HG03064 (cell line): Measurements from ENCODE around the gene KRTAP10-12.
"Not testable (repeated sequence)": the region's sequence is repeated elsewhere in the genome, so short reads cannot be mapped to it uniquely, and the experiment has no call there.

Experiments used
- ATAC-seq: cut with Tn5 transposase; IDR thresholded peaks from one replicate; pipeline ENCODE4 v1.9.1; 2021; ENCODE audit warnings: low read depth; ENCODE audit not compliant: unreplicated experiment

KRTAP10-12 gene

DNA sequence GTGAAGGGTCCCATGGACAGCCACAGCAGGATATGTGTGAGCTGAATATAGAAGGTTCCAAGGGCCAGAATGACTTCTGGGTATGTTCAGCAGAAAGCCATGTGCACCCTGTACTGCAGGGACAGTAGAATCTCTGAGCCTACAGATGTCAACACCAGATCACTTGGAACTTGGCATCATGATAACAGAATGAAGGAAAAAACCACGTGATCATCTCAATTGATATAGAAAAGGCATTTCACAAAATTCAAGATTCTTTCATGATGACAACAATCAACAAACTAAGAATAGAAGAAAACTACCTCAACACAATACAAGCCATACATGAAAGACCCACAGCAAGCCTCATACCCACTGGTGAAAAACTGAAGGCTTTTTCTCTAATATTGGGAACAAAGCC, 29.4 kb upstream of the KRTAP10-12 start:
- no peak for ATAC-seq

DNA sequence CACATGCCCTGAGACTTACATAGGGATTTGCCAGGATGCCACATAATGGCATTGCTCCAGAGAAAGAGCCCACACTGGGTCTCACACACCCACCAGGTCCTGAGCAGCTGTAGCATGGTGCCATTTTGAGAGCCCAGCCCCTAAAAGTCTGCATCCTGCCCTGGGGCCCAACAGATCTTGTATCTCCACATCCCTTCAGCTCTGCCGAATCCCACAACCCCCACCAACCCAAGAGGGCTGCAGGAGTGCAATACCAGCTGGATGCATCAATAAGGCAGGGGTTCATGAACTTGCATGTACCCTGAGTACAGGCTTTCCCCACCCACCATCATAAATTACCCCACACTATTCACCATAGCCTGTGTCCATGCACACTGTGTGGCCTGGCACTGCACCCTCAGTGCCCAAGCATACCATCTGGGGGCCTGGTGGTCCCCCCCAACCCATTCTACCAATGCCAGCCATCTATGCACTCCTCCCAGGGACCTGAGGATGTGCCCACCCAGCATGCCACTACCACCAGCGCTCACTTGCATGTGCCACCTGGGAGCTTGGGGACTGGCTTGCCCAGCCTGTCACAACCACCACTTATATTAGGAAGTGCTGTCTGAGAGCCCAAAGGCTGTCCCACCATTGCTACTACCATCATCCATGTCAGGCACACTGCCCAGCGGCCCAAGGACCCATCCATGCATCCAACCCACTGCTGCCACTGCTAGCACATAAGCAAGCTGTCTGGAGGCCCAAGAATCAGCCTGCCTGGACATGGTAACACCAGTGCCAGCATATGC, 26.1 kb upstream of the KRTAP10-12 start:
- no peak for ATAC-seq

DNA sequence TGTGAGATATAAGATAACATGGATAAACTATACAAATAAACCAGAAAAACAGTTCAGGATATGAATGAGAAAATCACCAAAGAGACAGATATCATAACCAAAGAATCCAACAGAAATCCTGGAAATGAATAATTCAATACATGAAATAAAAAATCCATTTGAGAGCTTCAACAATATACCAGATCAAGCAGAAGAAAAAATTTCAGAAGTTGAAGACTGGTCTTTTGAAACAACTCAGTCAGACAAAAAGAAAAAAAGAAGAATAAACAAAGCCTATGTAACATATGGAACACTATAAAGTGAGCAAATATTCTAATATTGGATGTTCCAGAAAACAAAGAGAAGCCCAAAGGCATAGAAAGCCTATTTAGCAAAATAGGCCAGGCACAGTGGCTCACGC, 25.1 kb upstream of the KRTAP10-12 start:
- ATAC-seq: no peak

DNA sequence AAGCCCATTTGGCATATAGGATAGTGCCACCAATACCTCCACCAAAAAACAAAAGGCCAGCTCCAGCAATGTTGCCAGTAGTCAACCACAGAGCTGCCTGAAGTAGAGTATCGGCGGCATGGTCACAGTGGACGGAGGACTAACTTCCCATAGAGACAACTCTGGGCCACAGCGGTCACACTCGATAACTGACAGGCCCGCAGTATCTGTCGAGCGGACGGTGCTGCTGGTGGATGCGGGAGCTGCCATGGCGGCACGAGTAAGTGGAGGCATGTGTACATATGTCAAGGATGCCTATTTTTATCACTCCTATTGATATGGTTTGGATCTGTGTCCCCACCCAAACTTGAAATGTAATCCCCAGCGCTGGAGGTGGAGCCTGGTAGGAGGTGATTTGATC, 19.1 kb upstream of the KRTAP10-12 start:
- ATAC-seq: no peak

DNA sequence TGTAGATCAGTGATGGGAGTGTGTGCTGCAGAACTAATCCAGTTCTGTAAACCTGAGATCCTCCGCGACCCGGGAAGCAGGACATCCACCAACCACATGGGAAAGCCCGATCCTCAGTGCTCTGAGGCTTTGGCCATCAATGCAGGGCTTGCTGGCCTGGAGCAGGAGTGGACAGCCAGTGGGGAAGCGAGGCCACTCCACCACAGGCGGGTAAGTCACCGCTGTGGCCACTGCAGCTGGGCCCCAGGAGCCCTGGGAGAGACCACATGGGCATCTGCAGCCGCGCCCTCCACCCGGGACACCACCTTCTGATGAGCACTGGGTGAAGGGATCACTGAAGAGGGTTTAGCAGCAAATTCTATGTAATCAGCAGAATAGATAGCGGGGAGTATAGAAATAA, 15.8 kb upstream of the KRTAP10-12 start:
- no peak for ATAC-seq

DNA sequence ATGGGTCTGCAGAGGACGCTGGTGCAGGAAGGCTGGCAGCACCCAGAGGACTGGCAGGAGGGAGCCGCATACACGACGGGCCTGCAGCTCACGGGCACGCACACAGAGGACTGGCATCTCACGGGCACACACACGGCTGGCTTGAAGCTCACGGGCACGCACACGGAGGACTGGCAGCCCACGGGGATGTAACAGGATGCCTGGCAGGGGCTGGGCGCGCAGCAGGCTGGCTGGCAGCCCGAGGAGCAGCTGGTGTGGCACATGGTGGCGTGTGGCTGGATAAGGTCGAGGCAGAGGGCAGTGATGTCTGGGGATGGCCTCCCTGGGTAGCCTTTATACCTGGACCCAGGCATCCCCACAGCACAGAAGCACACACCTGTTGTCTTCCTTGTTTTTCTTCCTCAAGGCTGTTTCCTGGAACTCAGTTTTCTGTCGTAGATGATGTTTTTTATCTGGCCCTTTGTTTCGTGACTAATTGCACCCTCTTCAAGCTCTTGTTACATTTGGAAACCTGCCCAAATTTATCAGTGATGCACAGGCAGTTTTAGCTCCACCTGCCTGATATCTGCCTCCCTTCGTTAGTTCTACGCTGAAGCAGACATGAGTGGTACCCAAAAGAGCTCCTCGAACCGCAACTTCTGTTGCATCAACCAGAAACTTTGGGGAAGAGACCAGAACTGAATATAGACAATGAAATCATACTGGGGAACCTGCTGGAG, 15.0 kb upstream of the KRTAP10-12 start, which contains the start of gene KRTAP12-1:
TSS of gene KRTAP12-1 (minus strand) at position 303 of the 719 bp plus-strand sequence. CDS start at position 263, 40 bp downstream.
- no peak for ATAC-seq

DNA sequence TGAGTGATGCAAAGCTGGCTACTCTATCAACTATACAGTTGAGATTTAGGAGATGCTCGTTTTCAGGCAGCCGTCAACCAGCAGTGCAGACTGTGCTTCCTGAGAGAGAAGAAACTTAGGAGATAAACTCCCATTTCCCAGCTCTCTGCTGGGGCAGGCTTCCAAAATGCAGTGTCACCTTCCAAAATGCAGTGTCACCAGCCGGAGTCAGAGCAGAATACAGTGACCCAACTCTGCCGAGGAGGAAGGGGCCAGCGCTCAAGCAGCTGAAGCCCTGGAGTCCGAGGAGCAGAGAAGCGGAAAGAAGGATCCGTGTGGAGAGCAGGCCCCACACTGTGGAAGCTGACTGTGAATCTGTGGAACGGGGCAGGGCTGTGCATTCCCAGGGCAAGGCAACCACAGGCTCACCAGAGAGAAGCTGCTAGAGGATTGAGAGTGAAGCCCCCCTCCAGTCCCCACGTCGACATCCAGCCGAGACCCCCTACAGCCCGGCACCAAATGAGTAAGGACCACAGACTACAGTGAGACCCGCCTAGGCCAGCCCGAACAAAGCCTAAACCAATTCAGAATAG, 14.3 kb upstream of the KRTAP10-12 start:
- no peak for ATAC-seq

DNA sequence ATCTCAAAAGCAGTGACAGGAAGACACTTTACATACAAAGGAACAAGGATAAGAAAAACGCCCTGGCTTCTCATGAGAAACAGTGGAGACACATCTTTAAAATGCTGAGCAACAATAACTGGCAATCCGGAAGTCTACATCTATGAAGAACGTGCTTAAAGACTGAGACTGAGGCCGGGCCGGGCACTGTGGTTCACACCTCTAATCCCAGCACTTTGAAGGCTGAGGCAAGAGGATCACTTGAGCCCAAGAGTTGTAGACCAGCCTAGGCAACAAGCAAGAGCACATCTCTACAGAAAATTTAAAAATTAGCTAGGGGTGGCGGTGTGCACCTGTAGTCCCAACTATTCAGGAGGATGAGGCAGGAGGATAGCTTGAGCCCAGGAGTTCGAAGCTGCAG, 12.9 kb upstream of the KRTAP10-12 start:
- no peak for ATAC-seq

DNA sequence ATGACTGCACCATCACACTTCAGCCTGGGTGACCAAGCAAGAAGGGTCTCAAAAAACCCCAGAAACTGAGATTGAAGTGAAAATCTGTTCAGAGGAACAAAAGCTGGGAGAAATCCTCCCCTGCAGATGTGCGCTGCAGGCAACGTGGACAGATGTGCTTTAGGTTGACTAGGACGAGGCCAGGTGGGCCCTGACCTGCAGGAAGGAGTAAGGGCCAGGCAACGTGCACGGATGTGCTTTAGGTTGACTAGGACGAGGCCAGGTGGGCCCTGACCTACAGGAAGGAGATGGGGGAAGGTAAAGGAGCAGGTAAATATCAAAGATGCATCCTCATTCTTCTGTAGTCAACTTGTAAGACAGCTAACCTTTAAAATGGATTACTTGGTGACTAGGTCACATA, 12.5 kb upstream of the KRTAP10-12 start:
- no peak for ATAC-seq

DNA sequence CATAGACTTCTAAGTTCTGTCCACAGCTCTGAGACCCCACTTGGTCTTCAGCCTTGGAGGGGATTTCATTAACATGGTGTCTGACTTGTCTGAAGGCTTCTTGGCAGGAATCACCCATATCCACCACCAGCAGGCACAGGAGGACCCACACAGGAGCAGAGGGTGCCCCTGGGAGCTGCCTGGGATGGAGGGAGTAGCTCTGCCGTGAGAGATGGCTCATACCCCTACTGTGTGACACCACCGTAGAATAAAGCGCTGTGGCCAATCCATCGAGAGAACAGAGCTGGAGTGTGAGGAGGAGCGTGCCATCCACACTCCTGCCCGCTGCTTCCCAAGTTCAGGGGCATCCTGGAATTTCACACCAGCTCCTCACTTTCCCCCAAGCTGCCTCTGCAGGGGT, 11.9 kb upstream of the KRTAP10-12 start:
- ATAC-seq: not testable (repeated sequence)

DNA sequence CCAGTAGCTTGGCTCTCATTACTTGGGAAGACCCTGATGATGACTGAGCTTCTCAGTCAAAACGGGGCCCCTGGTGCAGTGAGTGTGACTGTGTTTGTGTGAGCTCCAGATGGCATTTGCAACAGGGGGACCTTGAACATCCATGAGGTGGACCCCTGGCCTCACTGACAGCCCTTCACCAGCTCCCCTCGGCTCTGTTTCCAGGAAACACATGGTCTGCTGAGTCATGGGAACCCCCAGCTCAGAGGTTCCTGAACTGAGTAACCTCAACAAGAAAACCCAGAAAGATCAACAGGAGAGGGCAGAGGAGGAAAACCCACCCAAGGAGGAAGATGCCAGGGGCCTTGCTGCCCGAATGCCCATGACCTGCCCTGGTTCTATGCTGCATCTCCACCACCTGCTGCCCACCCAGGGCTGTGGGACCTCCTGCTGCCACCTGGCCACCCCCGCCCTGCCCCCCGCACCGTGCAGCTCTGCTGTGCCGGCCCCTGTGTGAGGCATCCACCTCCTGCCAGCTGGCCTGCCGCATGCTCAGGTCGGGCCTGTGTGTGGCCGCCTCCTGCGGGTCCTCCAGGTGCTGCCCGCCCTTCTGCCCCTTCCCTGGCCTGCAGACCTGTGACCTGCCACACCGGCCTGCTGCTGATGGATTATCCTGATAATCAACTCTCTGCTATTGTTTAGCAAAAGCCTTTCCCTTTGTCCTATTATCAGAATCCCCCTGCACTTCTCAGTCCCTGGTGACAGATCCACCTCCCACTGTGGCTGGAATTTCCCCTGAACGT, 10.8 kb upstream of the KRTAP10-12 start:
- ATAC-seq: no peak

DNA sequence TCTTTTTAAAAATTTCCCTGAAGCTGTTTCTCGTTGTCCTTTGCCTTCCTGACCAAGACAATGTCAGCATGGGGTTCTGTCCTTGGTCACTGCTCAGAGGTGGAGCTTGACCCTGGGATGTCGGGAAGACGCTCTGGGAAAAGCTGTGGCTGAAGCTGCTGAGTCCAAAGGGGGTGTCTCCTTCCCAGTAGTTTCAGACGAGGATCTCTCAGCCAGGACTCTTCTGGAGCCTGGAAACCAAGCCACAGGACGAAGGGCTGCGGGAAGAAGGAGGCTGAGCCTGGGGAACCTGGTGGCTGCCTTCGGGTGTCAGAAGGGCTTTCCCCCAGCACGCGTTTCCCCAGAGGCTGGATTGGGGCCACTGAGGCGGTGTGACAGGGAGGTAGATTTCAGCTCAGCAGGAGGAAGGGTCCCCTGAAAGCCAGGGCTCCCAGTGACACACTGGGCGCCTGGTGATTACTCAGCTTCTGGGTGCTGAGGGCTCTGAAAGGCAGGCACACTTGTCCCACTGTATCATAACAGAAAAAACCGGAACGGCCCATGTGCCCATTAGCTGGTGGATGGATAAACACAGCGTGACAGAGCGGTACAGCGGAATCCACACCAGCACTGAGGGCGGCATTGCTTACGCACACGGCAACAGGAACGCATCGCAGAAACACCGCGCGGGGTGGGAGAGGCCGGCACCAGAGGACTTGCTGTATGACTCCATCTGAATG, 10.0 kb upstream of the KRTAP10-12 start:
- no peak for ATAC-seq

DNA sequence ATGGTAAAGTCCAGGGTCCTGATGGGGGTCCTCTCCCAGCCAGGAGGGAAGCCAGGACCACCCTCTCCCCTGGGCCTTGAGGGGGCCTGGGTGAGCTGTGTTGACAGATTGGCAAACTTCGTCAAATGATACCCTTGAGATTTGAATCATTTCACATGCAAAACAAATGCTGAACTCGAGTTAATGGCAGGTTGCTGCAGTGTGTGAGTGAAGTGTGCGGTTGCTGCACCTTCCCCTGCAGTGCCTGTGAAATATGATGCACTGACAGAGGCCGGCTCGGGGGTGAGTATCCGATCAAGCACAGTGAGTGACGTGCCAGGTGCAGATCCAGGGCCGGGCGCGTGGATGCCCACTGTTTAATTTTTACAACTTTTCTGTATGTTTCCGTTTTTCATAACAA, 9.3 kb upstream of the KRTAP10-12 start:
- ATAC-seq: no peak

DNA sequence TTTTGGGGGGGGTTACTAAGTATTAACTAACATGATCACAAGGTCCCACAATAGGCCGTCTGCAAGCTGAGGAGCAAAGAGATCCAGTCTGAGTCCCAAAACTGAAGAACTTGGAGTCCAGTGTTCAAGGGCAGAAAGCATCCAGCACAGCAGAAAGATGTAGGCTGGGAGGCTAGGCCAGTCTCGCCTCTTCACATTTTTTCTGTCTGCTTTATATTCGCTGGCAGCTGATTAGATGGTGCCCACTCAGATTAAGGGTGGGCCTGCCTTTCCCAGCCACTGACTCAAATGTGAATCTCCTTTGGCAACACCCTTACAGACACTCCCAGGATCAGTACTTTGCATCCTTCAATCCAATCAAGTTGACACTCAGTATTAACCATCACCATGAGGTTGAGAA, 7.2 kb upstream of the KRTAP10-12 start:
- not testable (repeated sequence) for ATAC-seq

DNA sequence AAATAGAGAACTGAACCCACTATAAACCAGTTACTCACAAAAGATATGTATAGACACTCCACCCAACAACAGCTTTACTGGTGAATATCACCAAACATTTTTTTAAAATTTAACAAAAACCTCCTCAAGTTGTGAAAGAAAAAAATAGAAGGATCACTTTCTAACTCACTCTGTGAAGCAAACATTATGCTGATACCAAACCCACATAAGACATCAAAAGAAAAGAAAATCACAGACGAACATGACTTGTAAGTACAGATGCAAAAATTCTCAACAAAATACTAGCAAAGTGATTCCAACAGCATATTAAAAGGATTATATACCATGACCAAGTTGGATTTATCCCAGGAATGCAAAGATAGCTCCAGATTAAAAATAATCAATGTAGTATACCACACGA, 5.3 kb upstream of the KRTAP10-12 start:
- no peak for ATAC-seq

DNA sequence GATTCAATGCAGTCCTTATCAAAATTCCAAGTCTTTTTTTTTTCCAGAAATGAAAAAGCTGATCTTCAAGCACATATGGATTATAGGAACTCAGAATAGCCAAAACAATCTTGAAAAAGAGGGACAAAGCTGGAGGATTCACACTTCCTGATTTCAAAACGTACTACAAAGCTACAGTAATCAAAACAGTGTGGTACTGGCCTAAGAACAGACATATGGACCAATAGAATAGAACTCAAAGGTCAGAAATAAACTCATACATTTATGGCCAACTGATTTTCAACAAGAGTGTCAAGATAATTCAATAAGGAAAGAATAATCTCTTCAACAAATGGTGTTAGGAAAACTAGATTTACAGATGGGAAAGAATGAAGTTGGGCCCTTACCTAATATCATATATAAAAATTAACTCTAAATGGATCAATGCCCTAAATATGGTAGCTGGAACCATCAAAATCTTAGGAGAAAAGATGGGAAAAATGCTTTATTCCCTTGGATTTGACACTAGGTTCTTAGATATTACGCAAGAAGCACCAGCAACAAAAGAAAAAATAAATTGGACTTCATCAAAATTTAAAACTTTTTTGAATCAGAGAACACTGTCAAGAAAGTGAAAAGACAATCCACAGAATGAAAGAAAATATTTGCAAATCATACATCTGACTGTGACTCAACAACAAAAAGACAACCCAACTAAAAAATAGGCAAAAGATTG, 4.0 kb upstream of the KRTAP10-12 start:
- ATAC-seq: no peak

DNA sequence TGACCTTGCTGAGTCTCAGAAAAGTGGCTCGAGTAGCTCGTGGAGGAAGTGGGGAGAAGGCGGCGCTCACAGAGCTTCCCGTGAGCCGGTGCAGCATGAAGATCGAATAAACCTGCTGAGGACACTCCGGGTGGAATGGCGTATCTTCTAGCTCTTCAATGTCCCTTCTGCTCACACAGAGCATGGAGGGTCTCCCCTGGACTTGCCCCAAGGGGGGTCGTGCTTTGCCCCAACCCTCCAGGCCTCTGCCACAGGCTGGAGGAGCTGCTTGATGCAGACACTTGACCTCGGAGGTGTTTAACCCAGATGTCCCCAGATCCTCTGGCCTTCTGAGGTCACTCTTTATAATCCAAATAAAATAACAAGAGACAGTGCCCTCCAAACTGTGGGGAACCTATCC, 2.2 kb upstream of the KRTAP10-12 start:
- ATAC-seq: no peak

DNA sequence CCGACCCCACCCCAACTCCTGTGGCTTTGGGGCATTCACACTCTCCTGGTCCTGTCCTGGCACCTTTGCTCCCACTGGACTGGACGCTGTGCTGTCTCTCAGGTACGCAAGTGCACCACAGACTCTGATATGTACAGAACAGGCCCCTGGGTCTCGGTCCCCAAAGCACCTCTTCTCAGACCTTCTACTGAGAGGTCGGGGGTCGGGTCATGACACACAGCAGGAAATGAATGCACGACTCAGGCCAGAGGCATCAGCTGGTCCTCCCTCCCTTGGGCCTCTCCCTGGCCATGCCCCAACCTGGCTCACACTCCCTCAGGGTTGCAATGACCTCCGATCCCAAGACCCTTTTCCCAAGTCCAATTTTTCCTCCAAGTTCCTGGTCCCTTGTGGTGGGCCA, 1.8 kb upstream of the KRTAP10-12 start:
- no peak for ATAC-seq

DNA sequence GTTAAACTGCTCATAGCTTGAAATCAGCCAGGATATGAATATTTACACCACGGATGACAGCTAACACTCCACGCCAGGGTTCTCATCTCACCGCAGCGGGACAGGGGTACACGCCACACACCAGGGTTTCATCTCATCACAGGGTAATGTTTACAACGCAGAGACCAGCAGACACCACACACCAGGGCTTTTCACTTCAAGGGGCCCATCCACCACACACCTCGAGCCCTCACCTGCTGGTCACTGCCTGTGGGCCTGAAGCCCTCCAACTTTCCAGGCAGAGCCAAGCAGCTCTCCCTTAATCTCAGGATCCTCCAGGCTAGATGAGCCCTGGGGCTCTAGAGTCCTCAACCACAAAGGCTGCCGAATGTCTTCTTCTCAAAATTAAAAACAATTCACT, 1.3 kb upstream of the KRTAP10-12 start:
- ATAC-seq: no peak

DNA sequence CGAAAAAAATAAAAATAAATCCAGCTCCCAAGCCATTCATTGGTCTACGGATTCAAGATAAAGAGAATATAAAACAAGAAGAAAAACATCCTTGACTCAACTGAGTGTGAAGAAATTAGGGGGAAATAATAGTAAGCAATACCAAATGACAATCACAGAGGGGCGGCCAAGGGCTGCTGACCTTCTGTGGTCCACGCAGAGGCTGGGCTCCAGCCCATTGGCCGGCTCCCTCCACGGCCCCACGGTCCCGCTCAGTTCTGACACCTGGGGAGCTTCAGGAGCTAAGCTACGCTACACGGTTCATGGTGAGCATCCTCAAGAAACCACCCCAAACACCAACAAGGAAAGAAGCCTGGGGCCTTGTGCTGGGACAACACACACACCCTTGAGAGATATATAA, 400 bp upstream of the KRTAP10-12 start:
- ATAC-seq: no peak
